Right lobe of liver (tissue), 6 donors: Measurements from ENCODE around the gene PER2. TPM values are rescaled to one million over a fixed set of nuclear protein-coding genes. Genes with fewer than 3 reads are reported as not detected.

Source experiments
- ATAC-seq, 4 donors: fragments of 200-7000 bp; cut with Tn5 transposase; one replicate each; pipeline ENCODE4 v1.9.1; 2020; ENCODE audit warnings: mild to moderate bottlenecking in 4 of 4, moderate library complexity in 4 of 4
- DNase-seq, 3 donors: peaks; one replicate each; pipeline ENCODE4 v3.0.0-alpha.2; 2020
- H3K27ac ChIP-seq, 3 donors: fragments of 200-600 bp; one replicate each; pipeline ENCODE4 v1.8.0; 2022
- H3K27me3 ChIP-seq, 2 donors: fragments of 200-600 bp; one replicate each; pipeline ENCODE4 v1.8.0; 2022
- H3K36me3 ChIP-seq, 4 donors: fragments of 200-600 bp; sonication (generic) in 1 of 4; one replicate each; pipeline versions ENCODE4 v1.5.1 to v1.8.0; 2017 to 2022; ENCODE audit warnings: control low read depth in 1 of 4
- H3K4me1 ChIP-seq, 4 donors: fragments of 200-600 bp; sonication (generic) in 1 of 4; one replicate each; pipeline versions ENCODE4 v1.5.1 to v1.8.0; 2017 to 2022; ENCODE audit warnings: control low read depth in 1 of 4
- H3K4me3 ChIP-seq, 3 donors: fragments of 200-600 bp; one replicate each; pipeline ENCODE4 v1.8.0; 2022
- H3K9me3 ChIP-seq, 4 donors: fragments of 200-600 bp; sonication (generic) in 1 of 4; one replicate each; pipeline versions ENCODE4 v1.5.1 to v1.8.0; 2017 to 2022; ENCODE audit warnings: control low read depth in 1 of 4
- CTCF ChIP-seq, 4 donors: fragments of 200-600 bp in 3 of 4; fragments of 450-650 bp in 1 of 4; IDR thresholded peaks; one replicate each; pipeline versions ENCODE4 v1.5.1 to v1.8.0; 2016 to 2022; ENCODE audit warnings: antibody characterized with exemption in 4 of 4, mild to moderate bottlenecking in 2 of 4
- POLR2A ChIP-seq: fragments of 450-650 bp; IDR thresholded peaks from one replicate; pipeline ENCODE4 v1.6.1; 2017; ENCODE audit warnings: antibody characterized with exemption, mild to moderate bottlenecking
- WGBS: methylation state at CpG from one replicate; pipeline ENCODE4 v1.1.6; 2018; ENCODE audit warnings: low coverage, low lambda C conversion rate; ENCODE audit not compliant: insufficient coverage; ENCODE audit errors: missing lambda C conversion rate; 5-methylcytosine and 5-hydroxymethylcytosine counted together
- intact Hi-C, 2 donors: fragments of 100-400 bp; cut with DNase I; formaldehyde crosslinking; loops; one replicate each; pipeline versions ENCODE4 v1.11.2 to v1.14.1; 2022
- total RNA-seq, 6 experiments: library from RNA; depleted of rRNA in 2 of 6; stranded (reverse); fragments of >200 nt in 2 of 6; fragmentation: NEBNext Ultra II Directional in 3 of 6; extraction: Animal tissue kit (Norgen Biotek cat#: 25700) in 3 of 6; gene quantifications; one replicate each; pipeline versions ENCODE4 v1.1.0 to v1.2.4, GENCODE V29; 2016 to 2023
- donor health status: DM: no; HTN: yes; CAD: no.
- donor health status: DM: no; HTN: no; CAD: no.
- donor health status: DM: no; HTN: no; CAD: no.
- donor health status: DM: no; HTN: yes; CAD: no.
- donor health status: DM: no; HTN: yes; CAD: no.

Gene PER2
- total RNA-seq, 6 experiments from 2014 or later = 4.5 to 12.5 (median 6.1) TPM

GRCh38 chr2:238267884-238268680, 20.3 kb downstream of the PER2 start:
- H3K4me3 ChIP-seq = no peak overlapping the region
- ATAC-seq = no peak
- no peaks in the 10 kb centered on the region for H3K27me3 ChIP-seq
- TF ChIP-seq POLR2A (no peak), CTCF (IDR thresholded peaks at IDR 0.05) (peak in 1 of 4 donors; percentile 5)
- peaks cover 0 to 31% (median 12%) of the 10 kb centered on the region in 4 donors for H3K36me3 ChIP-seq
- peak in 2 of 3 donors; percentile 13 to 44 for DNase-seq
- H3K9me3 ChIP-seq = no peaks in the 10 kb centered on the region
- no peak overlapping the region for H3K27ac ChIP-seq
- H3K4me1 ChIP-seq = peaks cover 0 to 12% (median 2%) of the 10 kb centered on the region in 4 donors
- intact Hi-C loops = no loop called here
- WGBS = 84% methylated on average over 6 of the region's 20 CpGs

GRCh38 chr2:238267341-238267710, 21.1 kb downstream of the PER2 start:
- DNase-seq = peak in 2 of 3 donors; percentile 5 to 11
- Histone ChIP-seq H3K9me3 (no peaks in the 10 kb centered on the region), H3K27ac (no peak overlapping the region), H3K4me3 (no peak overlapping the region), H3K27me3 (no peaks in the 10 kb centered on the region), H3K36me3 (peaks cover 0 to 24% (median 12%) of the 10 kb centered on the region in 4 donors), H3K4me1 (peaks cover 0 to 19% (median 4%) of the 10 kb centered on the region in 4 donors)
- intact Hi-C loops = no loop called here
- WGBS = no CpG with 5 or more reads among the region's 1 CpG
- no peak for ATAC-seq
- TF ChIP-seq CTCF (IDR thresholded peaks at IDR 0.05) (no peak), POLR2A (no peak)

- intact Hi-C loops = no loop called here
- no peak overlapping the region for H3K27ac ChIP-seq
- 84% methylated on average over 10 of the region's 11 CpGs for WGBS
- no peak for TF ChIP-seq CTCF (IDR thresholded peaks at IDR 0.05)
- H3K36me3 ChIP-seq = peaks cover 0 to 19% (median 6%) of the 10 kb centered on the region in 4 donors
- H3K27me3 ChIP-seq = no peaks in the 10 kb centered on the region
- H3K4me3 ChIP-seq = no peak overlapping the region
- no peak for DNase-seq
- H3K4me1 ChIP-seq = peaks cover 0 to 19% (median 4%) of the 10 kb centered on the region in 4 donors
- H3K9me3 ChIP-seq = no peaks in the 10 kb centered on the region
- ATAC-seq = no peak
These were observed 22.8 kb downstream of the PER2 start for GRCh38 chr2:238265605-238266004.

GRCh38 chr2:238264072-238264460, 24.3 kb downstream of the PER2 start:
- intact Hi-C loops = no loop called here
- peaks cover 0 to 19% (median 6%) of the 10 kb centered on the region in 4 donors for H3K36me3 ChIP-seq

More at GRCh38 chr2:238264072-238264460, 24.3 kb downstream of the PER2 start:
- DNase-seq (peak in 2 of 3 donors; percentile 23 to 51), ATAC-seq (peak in 2 of 4 donors; percentile 3 to 23)
- no CpG with 5 or more reads among the region's 4 CpGs for WGBS
- TF ChIP-seq POLR2A = no peak
- TF ChIP-seq CTCF (IDR thresholded peaks at IDR 0.05) = no peak
- Histone ChIP-seq H3K4me3 (no peak overlapping the region), H3K27ac (peak overlapping the region in 1 of 3 donors; percentile 16), H3K4me1 (peaks cover 0 to 19% (median 4%) of the 10 kb centered on the region in 4 donors), H3K27me3 (no peaks in the 10 kb centered on the region), H3K9me3 (no peaks in the 10 kb centered on the region)
